Occipital lobe (tissue), 2 donors: Measurements from ENCODE around the gene TRABD2A. TPM values are rescaled to one million over a fixed set of nuclear protein-coding genes. Genes with fewer than 3 reads are reported as not detected.
"Not testable (repeated sequence)": the region's sequence is repeated elsewhere in the genome, so short reads cannot be mapped to it uniquely, and the experiment has no call there.

Source experiments
- DNase-seq: peaks from one replicate; lab custom pipeline; 2025; lab: John Stamatoyannopoulos, UW
- total RNA-seq: library from RNA; depleted of rRNA; stranded (reverse); fragments of >200 nt; gene quantifications from one replicate; pipeline ENCODE4 v1.2.3, GENCODE V29; 2014

The TRABD2A gene
- total RNA-seq = 1.1 TPM

DNA sequence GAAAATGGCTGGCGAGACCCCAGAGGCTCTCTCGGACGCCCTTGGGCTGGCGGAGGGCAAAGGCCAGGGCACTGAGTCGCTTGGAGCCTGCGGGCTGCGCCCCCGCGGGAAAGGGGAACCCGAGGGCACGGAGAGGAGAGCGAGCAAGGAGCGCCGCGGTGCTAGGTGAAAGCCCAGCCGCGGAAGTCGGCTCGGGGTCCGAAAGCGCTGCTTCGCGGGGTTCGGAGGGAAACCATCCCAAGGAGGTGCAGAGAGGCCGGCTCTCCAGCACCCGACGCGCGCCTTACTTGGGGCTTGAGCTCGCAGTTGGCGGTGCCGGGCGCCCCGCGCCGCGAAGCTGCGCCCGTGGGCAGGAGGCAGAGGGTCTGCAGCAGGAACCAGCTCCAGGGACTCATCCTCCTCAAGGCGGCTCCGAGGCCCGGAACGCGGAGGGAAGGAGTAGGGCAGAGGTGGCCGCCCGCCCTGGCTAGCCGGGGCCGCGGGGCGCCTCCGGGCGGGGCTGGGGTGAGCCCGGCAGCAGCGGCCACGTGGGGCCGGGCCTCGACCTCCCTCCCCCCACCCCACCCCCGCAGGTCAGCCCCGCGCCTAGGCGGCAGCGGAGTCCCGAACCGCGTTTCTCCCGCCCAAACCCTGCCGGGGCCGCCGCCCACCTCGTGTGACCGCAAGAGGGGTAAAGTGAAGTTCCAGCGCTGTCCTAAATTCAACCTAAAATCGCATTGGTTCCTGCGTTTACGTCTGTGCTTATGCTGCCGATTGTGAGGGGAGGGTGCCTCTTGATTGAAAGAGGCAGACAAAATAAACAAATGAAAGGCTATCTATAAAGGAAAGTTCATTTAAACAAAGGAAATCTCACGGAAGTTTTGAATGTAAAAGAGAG, at the start of gene TRABD2A:
TRABD2A (minus strand) TSS at position 440 of the 877 bp plus-strand sequence; CDS start at position 395, 45 bp downstream.
- DNase-seq = no peak

GRCh38 chr2:84927275-84927627, 46.4 kb upstream of the TRABD2A start:
- DNase-seq = no peak

GRCh38 chr2:84925724-84926376, 45.0 kb upstream of the TRABD2A start:
- peak; percentile 83 for DNase-seq

DNA sequence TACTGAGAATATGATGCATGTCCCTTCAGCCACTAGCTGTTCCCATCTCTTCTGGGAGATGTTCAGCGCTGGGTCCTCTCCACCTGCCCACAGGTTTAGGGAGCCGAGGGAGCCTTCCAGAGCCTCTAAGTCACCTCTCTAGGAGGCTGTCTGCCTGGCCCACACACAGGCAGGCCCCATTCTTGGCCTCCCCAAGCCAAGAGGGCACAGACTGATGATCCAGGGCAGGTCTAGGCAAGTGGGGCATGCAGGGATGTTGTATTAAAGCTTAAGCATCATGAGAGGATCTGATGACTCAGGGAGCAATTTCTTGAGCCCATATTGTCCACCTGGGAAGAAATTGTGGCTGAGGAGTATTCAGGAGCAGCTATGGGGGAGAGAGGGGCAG, 44.4 kb upstream of the TRABD2A start:
- DNase-seq = no peak

- DNase-seq = no peak
These were observed 43.6 kb upstream of the TRABD2A start for GRCh38 chr2:84924173-84925106.

GRCh38 chr2:84923009-84923408, 42.1 kb upstream of the TRABD2A start:
- DNase-seq = no peak

GRCh38 chr2:84919885-84920580, 39.1 kb upstream of the TRABD2A start:
- DNase-seq = peak; percentile 32

DNA sequence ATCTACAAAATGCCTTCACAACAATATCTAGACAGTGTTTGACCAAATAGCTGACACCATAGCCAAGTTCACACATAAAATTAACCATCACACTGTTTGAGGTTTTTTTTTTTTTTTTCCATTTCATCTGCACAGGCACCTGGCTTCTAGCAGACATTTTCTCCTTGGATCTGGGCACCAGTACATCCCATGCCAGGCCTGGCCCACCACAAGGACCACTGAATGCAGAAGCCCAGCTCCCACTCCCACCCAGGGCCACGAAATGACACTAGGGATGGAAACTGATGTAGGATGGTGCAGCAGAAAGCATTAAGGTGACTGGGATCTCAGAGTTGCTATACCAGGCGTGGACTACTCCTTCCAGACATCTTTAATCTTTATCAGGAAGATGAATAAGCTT, 37.5 kb upstream of the TRABD2A start:
- DNase-seq = no peak

- DNase-seq = not testable (repeated sequence)
These were observed 36.9 kb upstream of the TRABD2A start for GRCh38 chr2:84917821-84918220.

- not testable (repeated sequence) for DNase-seq
These were observed 34.8 kb upstream of the TRABD2A start for GRCh38 chr2:84915675-84916074.

GRCh38 chr2:84914334-84914733, 33.5 kb upstream of the TRABD2A start:
- DNase-seq = no peak

GRCh38 chr2:84912984-84913383, 32.1 kb upstream of the TRABD2A start:
- no peak for DNase-seq

GRCh38 chr2:84911135-84911678, 30.3 kb upstream of the TRABD2A start:
- no peak for DNase-seq

DNA sequence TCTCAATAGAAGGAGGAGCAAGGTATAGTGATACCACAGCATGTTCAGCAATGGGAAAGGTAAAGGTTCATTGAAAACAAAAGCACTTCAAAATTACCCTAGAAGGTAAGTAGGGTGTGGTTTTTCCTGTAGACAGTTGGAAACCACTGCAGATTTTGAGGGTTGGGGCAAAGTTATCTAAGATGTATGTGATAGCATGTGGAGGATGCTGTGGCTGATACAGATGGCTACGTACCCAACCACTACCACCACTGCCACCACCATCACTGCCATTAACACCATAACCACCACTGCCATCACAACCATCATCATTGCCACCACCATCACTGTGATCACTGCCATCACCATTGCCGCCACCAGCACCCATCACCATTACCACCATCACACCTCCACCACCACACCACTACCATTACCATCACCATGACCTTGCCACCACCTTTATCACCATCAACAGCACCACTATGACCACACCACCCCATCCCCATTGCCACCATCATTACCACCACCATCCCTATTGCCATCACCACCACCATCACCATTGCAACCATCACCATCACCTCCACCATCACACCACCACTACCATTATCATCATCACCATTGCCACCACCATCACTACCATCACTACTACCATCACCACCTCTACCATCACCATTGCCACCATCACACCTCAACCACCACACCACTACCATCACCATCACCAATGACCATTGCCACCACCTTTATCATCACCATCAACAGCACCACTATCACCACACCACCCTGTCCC, 28.2 kb upstream of the TRABD2A start:
- no peak for DNase-seq

- no peak for DNase-seq
These were observed 26.2 kb upstream of the TRABD2A start for GRCh38 chr2:84906900-84907714.

DNA sequence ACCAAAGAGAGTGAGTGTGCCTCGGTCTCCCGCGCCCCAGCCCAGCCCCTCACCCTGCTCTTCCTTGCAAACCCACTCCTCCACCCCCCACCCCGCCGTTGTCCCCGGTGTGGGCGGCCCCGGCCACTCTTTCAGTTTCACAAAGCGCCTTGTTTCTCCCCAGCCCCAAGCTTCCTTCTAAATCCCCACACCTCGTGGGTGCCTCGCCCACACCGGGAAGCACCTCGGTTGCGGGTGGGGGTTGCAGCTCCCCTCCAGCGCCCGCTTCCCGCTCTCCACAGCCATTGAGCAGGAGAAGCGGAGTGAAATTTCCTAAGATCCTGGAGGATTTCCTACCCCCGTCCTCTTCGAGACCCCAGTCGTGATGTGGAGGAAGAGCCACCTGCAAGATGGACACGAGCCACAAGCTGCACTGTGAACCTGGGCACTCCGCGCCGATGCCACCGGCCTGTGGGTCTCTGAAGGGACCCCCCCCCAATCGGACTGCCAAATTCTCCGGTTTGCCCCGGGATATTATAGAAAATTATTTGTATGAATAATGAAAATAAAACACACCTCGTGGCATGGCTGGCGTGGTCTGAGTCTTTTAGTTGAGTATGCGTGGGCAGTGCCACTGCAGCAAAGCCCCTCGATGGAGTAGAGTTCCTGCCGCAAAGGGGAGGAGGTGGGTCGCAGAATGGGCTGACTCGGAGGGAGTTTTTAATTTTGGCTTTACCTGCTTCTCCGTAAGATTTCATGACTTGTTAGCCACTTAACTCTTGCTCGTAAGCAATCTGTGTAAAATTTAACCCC, 25.4 kb upstream of the TRABD2A start:
- no peak for DNase-seq

- DNase-seq = peak; percentile 72
These were observed 24.6 kb upstream of the TRABD2A start, which contains the start of gene TMSB10 for GRCh38 chr2:84905181-84906107. TSS of gene TMSB10 (plus strand) at chr2:84905656.
